Esophagus (tissue), 2 donors: ENCODE measurements around the gene PKIG. TPM values are rescaled to one million over a fixed set of nuclear protein-coding genes. Genes with fewer than 3 reads are reported as not detected.

Source experiments
- H3K27ac ChIP-seq, 2 donors: one replicate each; pipeline ENCODE4 v1.5.1; 2013; ENCODE audit warnings: low read depth in 2 of 2, mild to moderate bottlenecking in 2 of 2, inconsistent platforms in 1 of 2, low read length in 1 of 2, moderate library complexity in 1 of 2
- H3K27me3 ChIP-seq, 2 donors: one replicate each; pipeline ENCODE4 v1.6.1; 2013; ENCODE audit warnings: low read length in 2 of 2, control low read depth in 1 of 2, mild to moderate bottlenecking in 1 of 2; ENCODE audit not compliant: insufficient read depth in 2 of 2, control insufficient read depth in 1 of 2
- H3K36me3 ChIP-seq, 2 donors: one replicate each; pipeline ENCODE4 v1.6.1; 2013; ENCODE audit warnings: low read length in 1 of 2; ENCODE audit not compliant: control insufficient read depth in 2 of 2, insufficient read depth in 2 of 2
- H3K4me1 ChIP-seq, 2 donors: one replicate each; pipeline ENCODE4 v1.6.1; 2013; ENCODE audit warnings: low read length in 1 of 2; ENCODE audit not compliant: control insufficient read depth in 2 of 2, insufficient read depth in 2 of 2
- H3K4me3 ChIP-seq, 2 donors: one replicate each; pipeline ENCODE4 v1.5.1; 2013; ENCODE audit warnings: low read length in 2 of 2, mild to moderate bottlenecking in 2 of 2, low read depth in 1 of 2, moderate library complexity in 1 of 2
- H3K9me3 ChIP-seq, 2 donors: one replicate each; pipeline ENCODE4 v1.6.1; 2013; ENCODE audit warnings: mild to moderate bottlenecking in 2 of 2, low read depth in 1 of 2, low read length in 1 of 2, moderate library complexity in 1 of 2; ENCODE audit not compliant: control insufficient read depth in 2 of 2, insufficient read depth in 1 of 2
- WGBS, 2 donors: extraction: QIAGEN DNeasy Blood & Tissue Kit; methylation state at CpG; one replicate each; pipeline ENCODE4 v1.1.7; 2013; 5-methylcytosine and 5-hydroxymethylcytosine counted together
- polyA plus RNA-seq, 2 donors: library from polyadenylated mRNA; stranded (reverse); fragments of 200-250 nt; gene quantifications; one replicate each; pipeline ENCODE4 v1.2.3, GENCODE V29; 2013
- donor health status: healthy with polysubstance abuse.
- donor health status: Bipolar disorder and iron deficiency.

PKIG gene
- polyA plus RNA-seq, 2 donors = 13.7 to 33.3 TPM

DNA sequence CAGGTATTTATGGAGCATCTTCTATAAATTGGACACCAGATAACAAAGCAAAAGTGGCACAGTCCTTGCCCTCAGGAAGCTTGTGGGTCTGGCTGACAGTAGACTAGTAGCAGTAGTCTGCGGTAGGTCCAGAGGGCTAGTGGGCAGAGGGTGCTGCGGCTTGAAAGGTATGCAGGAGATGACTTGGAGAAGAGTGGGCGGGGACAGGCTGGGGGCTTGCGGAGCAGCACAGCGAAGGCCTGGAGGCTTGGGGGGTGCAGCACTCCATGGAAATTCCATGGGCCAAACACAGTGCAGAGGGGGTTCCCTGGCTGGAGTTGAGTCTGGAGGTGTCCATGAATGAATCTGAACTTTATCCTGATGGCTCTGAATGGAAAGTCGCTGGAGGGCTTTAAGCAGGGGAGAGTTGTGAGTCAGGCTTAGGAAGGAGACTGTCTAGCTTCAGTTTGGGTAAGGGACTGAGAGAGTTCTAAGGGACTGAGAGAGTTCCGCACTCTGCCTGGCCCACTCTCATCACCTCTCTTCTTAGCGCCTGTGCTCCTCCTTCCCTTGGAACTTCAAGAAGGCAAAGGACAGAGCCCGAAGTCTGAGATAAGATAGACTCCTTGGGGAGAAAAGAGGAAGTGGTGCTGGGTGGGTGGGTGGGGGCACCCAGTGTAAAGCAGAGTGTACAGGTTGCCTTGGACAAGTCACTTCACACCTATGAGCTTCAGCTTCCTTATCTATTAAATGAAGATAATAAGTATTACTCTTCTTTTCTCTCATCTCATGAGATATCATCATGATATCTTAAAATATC, 8.8 kb downstream of the PKIG start:
- no peaks in the 10 kb centered on the region for H3K36me3 ChIP-seq
- 90 to 91% methylated on average over 9 of the region's 9 CpGs for WGBS, 2 donors
- peaks cover 0 to 1% of the 10 kb centered on the region in 2 donors for H3K4me1 ChIP-seq
- no peak overlapping the region for H3K4me3 ChIP-seq
- H3K27me3 ChIP-seq = no peaks in the 10 kb centered on the region
- H3K9me3 ChIP-seq = no peaks in the 10 kb centered on the region
- H3K27ac ChIP-seq = no peak overlapping the region

DNA sequence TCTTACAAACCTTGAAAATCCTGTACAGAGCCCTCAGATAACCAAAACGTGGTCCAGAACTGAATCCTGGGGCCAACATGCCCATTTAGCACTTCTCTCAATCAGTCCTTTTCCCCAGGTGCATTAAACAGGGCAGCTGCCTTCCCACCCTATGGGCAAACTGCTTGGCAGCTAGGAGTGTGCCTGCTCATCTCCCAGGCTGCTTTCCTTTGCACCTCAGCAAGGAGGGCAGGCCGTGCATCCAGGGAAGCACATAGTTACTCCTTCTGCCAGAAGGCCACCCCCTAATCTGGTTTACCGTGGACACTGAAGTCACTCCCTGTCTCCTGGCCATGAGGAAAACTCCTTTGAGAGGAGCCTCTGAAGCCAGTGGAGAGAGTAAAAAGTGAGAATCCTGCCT, 10.0 kb downstream of the PKIG start:
- no peak overlapping the region for H3K4me3 ChIP-seq
- no peaks in the 10 kb centered on the region for H3K27me3 ChIP-seq
- WGBS, 2 donors = 72 to 84% methylated on average over 3 of the region's 3 CpGs
- H3K9me3 ChIP-seq = no peaks in the 10 kb centered on the region
- H3K36me3 ChIP-seq = no peaks in the 10 kb centered on the region
- no peaks in the 10 kb centered on the region for H3K4me1 ChIP-seq
- peak overlapping the region in 1 of 2 donors; percentile 8 for H3K27ac ChIP-seq

DNA sequence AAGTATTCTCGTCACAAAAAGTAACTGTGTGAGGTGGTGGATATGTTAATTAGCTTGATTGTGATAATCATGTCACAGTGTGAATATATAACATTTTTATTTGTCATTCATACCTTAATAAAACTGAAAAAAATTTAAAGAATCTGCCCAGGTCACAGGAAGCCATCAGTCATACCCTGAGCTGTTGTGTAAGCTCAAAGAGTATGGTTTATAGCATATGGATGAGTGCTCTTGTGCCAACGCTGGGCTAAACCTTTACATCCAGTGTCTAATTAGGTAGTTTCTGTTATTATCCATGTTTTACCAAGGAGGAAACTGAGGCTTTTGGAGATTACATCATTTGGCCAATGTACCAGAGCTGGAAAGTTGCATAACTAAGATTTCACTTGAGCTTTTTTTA, 11.4 kb downstream of the PKIG start:
- Histone ChIP-seq H3K27ac (no peak overlapping the region), H3K9me3 (no peaks in the 10 kb centered on the region), H3K27me3 (no peaks in the 10 kb centered on the region), H3K4me3 (no peak overlapping the region), H3K36me3 (no peaks in the 10 kb centered on the region), H3K4me1 (peaks cover 0 to 2% of the 10 kb centered on the region in 2 donors)
- WGBS, 2 donors = 71 to 79% methylated on average over 2 of the region's 2 CpGs

DNA sequence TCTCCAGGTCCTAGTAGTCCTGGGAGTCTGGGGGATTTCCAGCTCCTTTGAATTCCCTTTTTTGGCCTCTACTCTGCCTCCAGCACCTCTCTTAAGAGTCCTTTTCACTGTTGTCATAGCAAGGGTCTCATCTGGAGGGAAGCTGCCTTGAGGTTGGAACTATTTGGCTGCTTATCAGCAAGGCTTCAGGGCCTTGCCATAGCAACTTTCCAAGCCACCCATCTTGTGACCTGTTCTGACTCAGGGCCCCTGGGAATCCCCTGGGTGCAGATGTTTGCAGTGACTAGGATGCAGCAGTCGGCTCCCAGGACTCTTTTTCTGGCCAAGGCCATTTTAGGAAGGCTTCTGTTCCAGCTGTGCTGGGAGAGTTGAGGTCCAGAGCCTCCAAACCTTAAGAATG, 12.4 kb downstream of the PKIG start:
- no peaks in the 10 kb centered on the region for H3K9me3 ChIP-seq
- H3K27me3 ChIP-seq = no peaks in the 10 kb centered on the region
- no peak overlapping the region for H3K4me3 ChIP-seq
- H3K27ac ChIP-seq = peak overlapping the region in 1 of 2 donors; percentile 24
- 24 to 35% methylated on average over 1 of the region's 1 CpG for WGBS, 2 donors
- no peaks in the 10 kb centered on the region for H3K36me3 ChIP-seq
- peaks cover 0 to 3% of the 10 kb centered on the region in 2 donors for H3K4me1 ChIP-seq

DNA sequence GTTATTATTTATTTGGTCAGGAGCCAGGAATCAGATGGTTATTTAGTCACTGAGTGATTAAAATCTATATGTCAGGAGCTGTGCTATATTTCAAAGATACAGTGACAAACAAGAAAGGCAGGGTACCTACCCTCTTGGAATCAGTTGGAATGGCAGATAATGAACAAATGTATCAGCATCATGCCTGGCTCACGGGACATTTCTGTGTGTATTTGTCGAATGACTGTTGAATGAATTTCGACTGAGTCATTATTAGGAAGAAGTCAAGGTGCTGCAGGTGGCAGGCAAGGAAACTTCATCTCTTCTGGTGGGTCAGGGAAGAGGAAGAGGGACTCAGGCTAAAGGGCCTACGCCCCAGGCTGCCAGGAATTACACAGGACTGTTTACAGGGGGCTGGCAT, 13.6 kb downstream of the PKIG start:
- H3K27me3 ChIP-seq = no peaks in the 10 kb centered on the region
- H3K4me3 ChIP-seq = no peak overlapping the region
- no peaks in the 10 kb centered on the region for H3K36me3 ChIP-seq
- peak overlapping the region in 1 of 2 donors; percentile 16 for H3K27ac ChIP-seq
- WGBS, 2 donors = 86 to 87% methylated on average over 4 of the region's 4 CpGs
- no peaks in the 10 kb centered on the region for H3K9me3 ChIP-seq
- peaks cover 1 to 5% of the 10 kb centered on the region in 2 donors for H3K4me1 ChIP-seq

DNA sequence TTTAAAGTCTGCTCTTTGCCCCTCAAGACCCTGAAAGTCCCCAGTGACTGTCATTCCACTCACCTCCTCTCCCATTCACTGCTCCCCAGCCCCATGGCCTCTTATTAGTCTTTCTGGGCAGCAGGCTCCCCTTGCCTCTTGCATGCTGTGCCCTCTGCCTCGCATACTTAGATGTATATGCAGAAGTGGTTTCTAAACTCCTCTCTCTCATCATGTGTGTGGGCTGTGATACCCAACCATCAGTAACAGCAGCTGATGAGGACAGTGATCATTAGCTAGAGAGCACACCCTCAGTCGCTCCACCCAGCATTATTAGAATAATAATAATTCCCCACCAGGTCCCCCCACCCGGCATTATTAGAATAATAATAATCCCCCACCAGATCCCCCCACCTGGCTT, 14.5 kb downstream of the PKIG start:
- Histone ChIP-seq H3K9me3 (no peaks in the 10 kb centered on the region), H3K4me3 (no peak overlapping the region), H3K27me3 (no peaks in the 10 kb centered on the region), H3K36me3 (no peaks in the 10 kb centered on the region), H3K4me1 (peaks cover 4 to 7% of the 10 kb centered on the region in 2 donors), H3K27ac (no peak overlapping the region)
- WGBS, 2 donors = 94 to 97% methylated on average over 3 of the region's 3 CpGs

DNA sequence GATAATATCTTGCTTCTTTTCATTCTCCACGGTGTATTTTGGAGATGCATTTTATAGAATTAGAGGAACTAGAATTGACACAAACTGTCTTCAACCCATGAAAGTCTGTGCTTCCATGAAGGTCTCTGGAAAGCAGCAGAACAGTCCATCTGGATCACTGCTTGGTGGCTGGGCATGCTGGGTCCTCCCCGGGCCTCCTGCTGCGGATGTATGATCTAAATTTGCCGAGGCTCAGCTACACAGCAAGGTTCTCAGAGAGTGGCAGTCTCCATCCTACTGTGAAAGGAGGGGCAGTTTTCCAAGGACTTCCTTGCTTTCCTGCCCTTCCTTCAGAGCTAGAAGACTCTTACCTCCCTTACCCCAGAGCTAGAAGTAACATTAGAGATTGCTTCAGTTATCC, 15.1 kb downstream of the PKIG start:
- Histone ChIP-seq H3K9me3 (no peaks in the 10 kb centered on the region), H3K4me3 (no peak overlapping the region), H3K4me1 (peaks cover 4 to 7% of the 10 kb centered on the region in 2 donors), H3K27me3 (no peaks in the 10 kb centered on the region), H3K36me3 (no peaks in the 10 kb centered on the region), H3K27ac (peak overlapping the region in 1 of 2 donors; percentile 42)
- WGBS, 2 donors = 67 to 80% methylated on average over 4 of the region's 4 CpGs

DNA sequence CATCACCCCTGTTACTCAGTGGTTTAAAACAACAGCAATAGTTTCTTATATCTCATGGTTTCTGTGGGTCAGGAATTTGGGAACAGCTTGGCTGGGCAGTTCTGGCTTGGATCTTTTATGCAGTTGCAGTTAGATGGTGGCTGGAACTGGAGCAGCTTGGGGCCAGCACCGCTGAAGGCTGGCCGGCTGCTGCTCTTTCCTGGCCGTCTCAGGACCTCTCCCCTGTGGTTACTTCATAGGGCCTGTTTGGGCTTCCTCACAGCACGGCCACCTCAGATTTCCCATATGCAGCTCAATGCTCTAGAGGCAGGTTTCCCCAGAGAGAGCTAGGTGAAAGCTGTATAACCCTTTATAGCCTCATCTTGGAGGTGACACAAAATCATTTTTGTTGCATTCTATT, 15.6 kb downstream of the PKIG start:
- WGBS, 2 donors = 59 to 72% methylated on average over 4 of the region's 4 CpGs
- Histone ChIP-seq H3K27me3 (no peaks in the 10 kb centered on the region), H3K4me3 (no peak overlapping the region), H3K4me1 (peaks cover 4 to 7% of the 10 kb centered on the region in 2 donors), H3K36me3 (no peaks in the 10 kb centered on the region), H3K27ac (peak overlapping the region; percentile 48 to 69), H3K9me3 (no peaks in the 10 kb centered on the region)

DNA sequence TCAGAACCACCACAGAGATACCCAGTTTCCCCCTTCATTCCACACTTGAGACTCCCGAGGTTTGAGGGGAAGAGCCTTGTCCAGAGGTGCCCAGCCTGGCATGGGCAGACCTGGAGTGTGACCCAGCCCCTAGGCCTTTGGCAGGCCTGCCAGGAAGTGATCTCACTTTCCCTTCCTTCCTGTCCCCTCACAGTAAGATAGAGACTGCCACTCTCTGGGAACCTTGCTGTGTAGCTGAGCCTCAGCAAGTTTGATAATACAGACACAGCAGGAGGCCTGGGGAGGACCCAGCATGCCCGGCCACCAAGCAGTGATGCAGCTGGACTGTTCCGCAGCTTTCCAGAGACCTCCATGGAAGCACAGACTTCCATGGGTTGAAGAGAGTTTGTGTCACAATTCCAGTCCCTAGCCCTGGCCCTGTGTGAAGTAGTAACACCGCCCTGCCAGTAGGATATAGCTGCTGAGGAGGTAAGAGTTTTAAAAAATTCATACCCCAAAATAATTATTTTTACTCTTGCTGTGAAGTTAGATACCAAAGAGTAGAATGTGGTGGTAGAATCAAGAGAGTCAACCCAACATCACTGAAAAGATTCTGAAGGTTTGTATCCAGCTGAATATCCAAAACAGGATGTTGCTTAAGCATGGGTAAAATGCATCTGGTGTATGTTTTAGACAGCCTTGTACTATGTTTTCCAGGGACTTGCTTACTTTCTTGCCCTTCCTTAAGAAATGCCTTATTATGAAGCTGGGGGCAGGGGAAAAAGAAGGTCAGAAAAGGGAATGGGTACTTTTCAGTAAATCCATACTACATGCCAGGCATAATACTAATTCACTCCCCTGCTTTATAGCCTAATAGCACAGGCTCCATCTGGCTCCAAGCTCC, 16.3 kb downstream of the PKIG start:
- no peak overlapping the region for H3K4me3 ChIP-seq
- 67 to 68% methylated on average over 4 of the region's 4 CpGs for WGBS, 2 donors

More for the DNA sequence above, 16.3 kb downstream of the PKIG start:
- Histone ChIP-seq H3K4me1 (peaks cover 4 to 7% of the 10 kb centered on the region in 2 donors), H3K36me3 (no peaks in the 10 kb centered on the region), H3K9me3 (no peaks in the 10 kb centered on the region), H3K27ac (peak overlapping the region; percentile 58 to 69), H3K27me3 (no peaks in the 10 kb centered on the region)
